GM19043 (cell line): Measurements from ENCODE around the gene WHAMM.

Experiments
- ATAC-seq: cut with Tn5 transposase; IDR thresholded peaks from one replicate; pipeline ENCODE4 v1.9.1; 2021; ENCODE audit warnings: low read depth; ENCODE audit not compliant: unreplicated experiment

The WHAMM gene

DNA sequence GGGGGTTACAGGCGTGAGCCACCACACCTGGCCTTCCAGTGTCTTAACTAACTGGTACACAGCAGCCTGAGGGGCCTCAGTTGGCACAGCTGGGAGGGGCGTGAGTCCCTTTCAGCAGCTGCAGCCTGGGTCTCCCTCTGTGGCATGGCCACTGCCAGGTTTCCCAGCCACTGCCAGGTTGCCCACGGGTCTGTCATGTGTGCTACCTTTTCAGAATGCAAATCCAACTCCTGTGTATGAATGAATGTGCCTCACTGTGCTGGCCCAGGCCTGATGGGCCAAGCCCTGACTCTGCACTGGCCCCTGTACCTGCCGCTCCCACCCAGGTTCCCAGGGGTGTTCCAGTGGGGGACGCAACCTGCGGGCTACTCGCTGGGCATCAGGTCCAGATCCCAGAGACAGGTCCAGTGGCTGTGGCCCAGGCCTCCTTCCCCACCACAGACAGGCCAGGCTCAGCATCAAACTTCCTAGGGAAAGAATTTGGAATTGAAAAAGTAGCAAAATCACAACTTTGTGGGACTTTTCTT, 26.0 kb downstream of the WHAMM start:
- no peak for ATAC-seq

- ATAC-seq: no peak
Observed at GRCh38 chr15:82838096-82838735, 28.8 kb downstream of the WHAMM start.

- ATAC-seq: no peak
Observed at GRCh38 chr15:82839136-82839535, 29.7 kb downstream of the WHAMM start.

DNA sequence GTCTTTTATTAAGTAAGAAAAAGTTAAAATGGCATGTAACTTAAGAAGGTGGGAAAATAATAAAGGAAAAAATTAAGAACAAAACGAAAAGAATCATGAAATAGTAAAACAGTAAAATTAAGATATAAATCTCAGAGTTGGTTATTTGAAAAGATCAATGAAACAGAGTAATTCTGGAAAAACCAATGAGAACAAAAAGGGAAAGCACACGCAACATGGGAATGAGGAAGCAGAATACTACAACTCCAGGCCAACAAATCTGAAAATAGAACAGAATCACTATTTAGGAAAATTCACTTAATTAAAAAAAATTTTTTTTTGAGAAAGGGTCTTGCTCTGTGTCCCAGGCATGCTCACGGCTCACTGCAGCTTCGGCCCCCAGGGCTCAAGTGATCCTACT, 30.7 kb downstream of the WHAMM start:
- no peak for ATAC-seq

DNA sequence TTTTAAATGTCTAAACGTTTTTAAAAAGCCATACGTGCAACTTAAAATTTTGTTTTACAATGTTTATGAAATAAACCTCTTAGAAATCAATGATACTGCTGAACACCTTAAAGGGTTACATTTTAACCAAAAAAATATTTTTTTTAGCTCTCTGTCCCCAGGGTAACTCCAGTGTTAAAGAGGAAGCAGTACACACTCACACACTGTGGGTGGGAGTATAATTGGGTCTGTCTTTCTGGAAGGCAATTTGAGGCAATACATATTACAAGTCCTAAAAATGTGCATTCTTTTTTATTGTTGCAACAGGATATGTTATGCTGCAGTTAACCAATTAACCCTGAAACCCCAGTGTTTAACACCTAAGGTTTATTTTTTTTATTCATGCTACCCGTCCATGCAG, 34.1 kb downstream of the WHAMM start:
- ATAC-seq: no peak

DNA sequence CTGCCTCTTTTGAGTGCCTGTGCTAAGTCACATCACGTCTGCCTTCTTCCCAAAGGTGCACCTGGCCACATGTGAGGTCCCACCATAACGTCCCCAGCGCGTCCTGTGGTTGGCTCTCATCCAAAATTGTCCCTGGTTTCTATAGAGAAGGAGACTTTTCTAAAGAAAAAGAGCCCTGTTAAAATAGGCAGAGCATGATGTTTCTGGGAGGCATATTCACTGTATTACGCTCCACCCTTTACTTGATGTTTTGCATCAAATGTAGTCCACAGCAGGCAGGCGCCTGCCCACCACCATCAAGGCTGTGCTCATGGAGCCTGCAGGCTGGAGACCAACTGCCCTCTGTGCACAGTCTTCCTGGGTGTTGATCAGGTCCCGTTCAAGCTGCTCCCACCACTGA, 36.3 kb downstream of the WHAMM start:
- no peak for ATAC-seq

DNA sequence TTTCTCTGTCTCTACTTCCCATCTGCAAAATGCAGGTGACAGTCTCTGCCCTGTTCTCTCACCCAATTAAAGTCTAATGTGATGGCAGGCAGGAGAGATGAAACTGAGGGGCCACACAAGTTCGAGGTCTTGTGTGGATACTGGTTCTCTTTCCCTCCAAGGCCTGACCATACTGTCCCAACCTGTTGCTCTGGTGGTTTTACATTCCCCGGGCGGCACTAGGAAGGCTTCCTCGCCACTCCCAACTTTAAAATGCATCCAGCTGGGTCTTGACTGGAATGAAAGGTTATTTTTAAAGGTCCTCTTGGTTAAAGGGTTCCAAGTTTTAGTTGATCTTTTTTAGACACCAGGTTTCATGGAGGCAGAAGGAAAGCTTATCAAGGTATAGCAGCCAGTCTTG, 37.2 kb downstream of the WHAMM start:
- ATAC-seq: no peak

DNA sequence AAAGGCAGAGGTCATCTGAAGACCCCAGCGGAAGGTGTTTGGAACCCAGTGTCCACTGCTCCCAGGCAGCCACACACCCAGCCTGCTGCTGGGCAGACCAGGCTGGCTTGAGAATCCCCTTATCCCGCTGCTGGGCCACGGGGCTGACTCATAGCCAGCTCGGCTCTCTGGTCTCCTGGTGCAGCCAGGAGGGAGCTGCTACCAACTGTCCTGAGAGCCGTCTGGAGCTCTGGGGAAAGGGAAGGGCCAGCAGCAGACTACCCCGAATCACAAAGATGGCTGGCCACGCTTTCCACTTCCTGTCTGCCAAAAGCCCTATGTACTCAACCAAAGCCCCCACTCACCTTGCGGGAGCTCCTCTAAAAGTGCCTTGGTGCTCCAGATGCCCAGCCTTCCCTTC, 38.3 kb downstream of the WHAMM start:
- ATAC-seq: no peak

DNA sequence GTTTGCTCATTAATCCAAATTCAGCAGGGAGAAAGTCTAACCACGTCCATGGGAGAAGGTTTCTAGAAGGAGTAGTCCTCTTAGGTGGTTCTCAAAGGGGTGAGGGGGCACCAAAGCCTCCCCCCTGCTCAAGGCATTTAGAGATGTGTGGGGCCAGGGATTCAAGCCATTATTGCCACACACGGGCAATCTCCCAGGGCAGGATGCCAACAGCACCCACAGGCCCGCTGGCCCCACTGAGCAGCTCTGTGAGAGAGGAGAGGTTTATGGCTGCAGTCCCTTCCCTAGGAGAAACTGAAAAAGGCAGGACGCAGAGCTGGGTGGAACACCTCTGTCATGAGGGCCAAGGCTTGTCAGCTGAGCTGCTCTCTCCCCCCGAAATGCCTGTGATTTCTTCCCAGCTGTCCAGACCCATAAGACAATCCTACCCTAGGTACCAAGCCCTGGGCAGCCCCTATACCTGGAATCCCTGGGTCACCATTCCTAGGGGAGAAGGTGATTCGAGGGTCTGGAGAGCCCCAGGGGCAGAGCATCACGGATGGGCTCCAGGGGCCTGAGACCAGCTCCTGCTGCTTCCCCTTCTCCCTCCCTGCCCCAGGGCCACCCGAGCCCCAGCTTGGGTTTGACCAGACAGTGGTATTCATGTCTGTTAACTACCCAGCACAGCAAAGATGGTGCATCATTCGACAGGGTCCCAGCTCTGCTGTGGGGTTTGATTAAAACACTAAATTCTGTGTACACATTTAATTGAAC, 39.0 kb downstream of the WHAMM start:
- ATAC-seq: no peak

GRCh38 chr15:82849556-82850512, 40.4 kb downstream of the WHAMM start:
- no peak for ATAC-seq

DNA sequence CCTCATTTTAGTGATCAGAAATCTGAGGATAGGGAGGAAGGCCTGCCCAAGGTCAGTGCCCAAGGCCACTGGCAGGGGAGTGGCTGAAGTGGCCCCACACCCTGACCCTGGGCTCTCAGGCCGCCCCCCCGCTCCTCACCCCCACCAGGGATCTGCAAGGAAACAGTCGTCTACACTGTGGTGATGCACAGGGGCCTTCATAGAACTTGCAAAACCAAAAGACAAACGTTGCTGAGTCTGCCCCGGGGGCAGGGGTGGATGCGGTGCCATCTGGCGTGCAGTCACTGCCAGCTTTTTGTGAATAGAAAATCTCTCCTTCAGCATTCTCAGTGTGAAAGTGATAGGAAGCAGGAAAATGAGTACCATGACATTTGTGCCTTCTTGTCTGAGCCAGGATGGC, 41.3 kb downstream of the WHAMM start:
- no peak for ATAC-seq

DNA sequence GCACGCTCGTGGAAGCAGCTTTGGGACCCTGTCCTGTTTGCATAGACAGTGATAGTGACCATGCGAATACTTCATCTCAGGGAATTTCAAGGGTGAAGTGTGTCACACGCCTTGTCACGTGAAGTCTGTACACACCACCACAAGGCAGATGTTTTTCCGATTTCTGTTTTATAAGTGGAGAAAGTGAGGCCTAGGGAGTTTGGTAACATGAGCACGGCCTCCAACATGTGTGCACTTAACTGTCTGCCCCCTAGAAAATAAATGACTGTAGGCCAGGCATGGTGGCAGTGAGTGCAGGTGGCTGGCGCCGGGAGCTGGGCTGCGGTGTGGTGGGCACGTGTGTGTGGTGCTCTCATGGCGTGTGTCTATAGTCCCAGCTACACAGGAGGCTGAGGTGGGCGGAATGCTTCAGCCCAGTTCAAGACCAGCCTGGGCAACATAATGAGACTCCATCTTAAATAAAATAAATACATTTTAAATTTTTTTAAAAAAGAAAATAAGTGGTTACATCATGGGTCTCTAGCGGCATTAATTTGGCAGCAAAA, 42.0 kb downstream of the WHAMM start:
- ATAC-seq: no peak

- no peak for ATAC-seq
Observed at GRCh38 chr15:82851981-82852511, 42.6 kb downstream of the WHAMM start.

DNA sequence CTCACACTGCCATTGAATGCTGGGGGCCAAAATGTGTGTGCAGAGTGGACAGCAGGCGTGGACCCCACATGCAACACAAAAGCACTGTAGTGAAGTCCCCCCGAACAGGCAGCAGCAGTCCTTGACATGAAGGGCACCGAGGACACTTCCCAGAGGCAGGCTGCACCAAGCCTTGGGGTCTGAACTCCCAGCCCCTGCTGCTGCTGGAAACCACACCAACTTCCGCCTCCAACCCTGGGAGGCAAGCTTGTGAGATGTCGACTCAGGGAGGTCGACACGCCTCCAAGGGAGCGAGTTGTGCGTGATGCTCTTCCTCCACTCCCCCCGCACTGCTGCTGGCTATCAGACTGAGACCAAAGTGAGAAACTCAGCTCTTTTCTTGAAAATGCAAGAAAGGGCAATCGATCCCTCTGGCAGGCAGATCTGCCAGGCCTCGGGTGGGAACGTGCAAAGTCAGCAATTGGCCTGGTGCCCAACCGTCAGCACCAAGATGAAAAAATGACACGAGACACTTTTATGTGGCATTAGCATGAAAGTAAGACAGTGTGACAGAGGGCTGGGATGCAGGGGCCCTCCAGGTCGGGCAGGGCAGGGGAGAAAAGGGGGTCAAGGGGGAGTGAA, 43.6 kb downstream of the WHAMM start:
- no peak for ATAC-seq

DNA sequence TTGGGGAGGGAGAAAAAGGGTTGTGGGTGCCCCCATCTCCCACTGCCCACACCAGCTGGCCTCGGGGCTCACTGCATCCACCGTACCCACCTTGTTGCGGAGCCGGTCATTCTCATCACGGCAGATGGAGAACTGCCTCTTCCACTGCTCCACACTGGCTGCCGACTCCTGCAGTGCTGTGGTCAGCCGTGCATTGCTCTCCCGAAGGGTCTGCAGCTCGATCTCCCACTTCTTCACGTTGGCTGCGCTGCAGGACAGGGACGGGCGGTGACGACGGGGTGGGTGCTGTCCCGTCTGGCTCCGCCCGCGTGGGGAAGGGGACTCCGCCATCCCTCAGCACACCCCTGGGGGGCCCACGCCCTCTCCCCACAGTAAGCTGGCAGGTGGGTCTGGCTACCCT, 45.1 kb downstream of the WHAMM start:
- no peak for ATAC-seq

DNA sequence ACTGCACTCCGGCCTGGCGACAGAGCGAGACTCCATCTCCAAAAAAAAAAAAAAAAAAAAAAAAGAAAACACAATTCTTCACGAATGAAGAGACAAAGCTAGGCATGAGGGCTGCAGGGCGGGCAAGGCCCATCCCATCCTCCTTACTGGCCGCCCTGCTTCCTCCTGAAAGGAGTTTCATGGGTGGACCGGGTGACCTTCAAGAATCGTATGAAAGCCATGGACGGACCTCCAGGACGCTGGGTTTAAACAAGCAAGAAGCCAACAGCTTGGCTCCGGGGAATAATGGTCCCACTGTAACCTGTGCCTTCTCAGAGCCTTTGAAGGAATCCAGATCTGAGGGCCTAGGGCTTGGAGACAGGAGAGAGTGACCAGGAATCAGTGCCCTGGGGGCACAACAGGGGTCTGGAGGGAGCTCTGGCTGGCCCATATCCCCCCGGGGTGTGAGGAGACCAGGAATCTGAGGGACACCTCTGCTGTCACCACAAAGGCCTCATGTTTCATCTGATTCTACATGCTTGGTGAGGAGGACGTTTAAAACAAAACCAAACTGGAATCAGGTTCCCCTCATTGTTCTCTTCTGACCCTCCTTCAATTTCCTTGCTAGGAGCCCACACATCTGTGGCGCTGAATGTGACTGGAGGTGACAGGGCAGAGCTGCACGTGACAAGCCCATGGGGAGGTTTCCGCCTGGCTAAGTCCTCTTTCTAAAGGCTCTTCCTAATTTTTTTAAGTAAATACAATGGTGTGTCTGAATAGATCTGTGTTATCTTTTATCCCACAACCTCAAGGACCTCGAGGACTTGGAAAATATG, 46.1 kb downstream of the WHAMM start:
- no peak for ATAC-seq

DNA sequence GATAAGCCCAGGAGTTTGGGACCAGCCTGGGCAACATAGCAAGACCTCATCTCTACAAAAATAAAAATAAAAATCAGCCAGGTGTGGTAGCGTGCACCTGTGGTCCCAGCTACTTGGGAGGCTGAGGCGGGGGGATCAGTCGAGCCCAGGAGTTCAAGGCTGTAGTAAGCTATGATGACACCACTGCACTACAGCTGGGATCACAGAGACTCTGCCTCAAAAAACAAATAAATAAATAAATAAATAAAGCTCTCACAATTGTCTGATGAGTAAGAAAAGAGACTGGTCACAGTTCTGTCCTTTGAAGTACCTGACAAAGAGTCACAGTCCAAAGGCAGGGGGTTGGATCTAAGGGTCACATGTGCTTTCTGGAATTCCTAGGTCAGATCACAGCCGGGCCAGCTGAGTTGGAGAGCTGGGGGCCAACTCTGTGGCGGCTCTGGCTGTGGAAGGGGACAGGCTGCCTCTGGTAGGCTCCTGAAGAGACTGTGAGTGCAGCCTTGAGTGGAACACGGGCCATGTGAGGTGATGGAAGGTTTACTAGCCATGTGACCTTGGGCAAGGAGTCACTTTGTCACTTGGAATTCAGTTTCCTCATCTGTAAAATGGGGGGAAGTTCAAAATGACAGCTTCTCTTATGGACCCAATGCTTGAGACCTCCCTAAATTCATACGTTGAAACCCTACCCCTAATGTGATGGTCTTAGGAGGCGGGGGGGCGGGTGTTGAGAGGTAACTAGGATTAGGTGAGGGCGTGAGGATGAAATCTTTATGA, 47.2 kb downstream of the WHAMM start:
- ATAC-seq: no peak

- no peak for ATAC-seq
Observed at GRCh38 chr15:82858932-82859331, 49.5 kb downstream of the WHAMM start.

DNA sequence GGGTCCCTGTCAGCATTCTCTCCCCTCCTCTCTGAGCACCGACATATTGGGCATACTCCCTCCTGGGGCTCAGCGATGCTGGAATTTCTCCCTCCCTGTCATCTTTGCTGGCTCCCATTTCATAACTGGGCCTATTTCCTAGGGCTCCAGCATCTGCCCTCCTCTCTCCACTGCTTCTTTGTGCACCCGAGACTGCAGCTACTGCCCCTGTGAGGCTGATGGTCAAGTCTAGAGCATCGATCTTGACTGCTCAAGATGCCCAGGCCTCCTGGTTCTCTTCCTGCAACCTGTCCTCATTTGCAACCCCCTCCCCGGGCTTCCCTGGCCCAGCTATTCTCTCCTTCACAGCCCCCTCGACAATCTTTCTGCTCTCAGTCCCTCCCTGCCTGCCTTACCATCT, 53.5 kb downstream of the WHAMM start:
- no peak for ATAC-seq
